ENCODE measurements around the gene DDC.
"Not testable (repeated sequence)": the region's sequence is repeated elsewhere in the genome, so short reads cannot be mapped to it uniquely, and the experiment has no call there.

The DDC gene

DNA sequence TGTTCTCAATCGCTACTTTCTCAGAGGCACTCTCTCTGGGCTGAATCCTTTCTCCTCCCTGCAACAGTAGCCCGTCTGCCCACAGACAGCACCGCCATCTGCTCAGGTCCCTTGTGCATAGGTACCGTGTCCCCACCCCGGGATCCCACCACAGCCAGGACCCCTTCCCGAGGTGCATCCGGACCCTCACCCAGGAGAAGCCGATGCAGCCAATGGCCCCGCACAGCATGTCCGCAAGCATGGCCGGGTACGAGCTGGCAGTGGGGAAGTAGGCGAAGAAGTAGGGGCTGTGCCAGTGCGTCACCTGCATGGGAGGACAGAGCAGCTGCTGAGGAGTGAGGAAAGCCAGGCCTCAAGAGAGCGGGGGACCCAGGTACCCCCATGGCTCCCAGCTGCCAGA, 25.5 kb downstream of the DDC start:
- DNase-seq (ENCODE audit: low spot score): no peak
- TF ChIP-seq, protein P1, sequence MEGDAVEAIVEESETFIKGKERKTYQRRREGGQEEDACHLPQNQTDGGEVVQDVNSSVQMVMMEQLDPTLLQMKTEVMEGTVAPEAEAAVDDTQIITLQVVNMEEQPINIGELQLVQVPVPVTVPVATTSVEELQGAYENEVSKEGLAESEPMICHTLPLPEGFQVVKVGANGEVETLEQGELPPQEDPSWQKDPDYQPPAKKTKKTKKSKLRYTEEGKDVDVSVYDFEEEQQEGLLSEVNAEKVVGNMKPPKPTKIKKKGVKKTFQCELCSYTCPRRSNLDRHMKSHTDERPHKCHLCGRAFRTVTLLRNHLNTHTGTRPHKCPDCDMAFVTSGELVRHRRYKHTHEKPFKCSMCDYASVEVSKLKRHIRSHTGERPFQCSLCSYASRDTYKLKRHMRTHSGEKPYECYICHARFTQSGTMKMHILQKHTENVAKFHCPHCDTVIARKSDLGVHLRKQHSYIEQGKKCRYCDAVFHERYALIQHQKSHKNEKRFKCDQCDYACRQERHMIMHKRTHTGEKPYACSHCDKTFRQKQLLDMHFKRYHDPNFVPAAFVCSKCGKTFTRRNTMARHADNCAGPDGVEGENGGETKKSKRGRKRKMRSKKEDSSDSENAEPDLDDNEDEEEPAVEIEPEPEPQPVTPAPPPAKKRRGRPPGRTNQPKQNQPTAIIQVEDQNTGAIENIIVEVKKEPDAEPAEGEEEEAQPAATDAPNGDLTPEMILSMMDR (IDR thresholded peaks at IDR 0.05; ENCODE audit: extremely low read depth, missing control alignments): no peak

DNA sequence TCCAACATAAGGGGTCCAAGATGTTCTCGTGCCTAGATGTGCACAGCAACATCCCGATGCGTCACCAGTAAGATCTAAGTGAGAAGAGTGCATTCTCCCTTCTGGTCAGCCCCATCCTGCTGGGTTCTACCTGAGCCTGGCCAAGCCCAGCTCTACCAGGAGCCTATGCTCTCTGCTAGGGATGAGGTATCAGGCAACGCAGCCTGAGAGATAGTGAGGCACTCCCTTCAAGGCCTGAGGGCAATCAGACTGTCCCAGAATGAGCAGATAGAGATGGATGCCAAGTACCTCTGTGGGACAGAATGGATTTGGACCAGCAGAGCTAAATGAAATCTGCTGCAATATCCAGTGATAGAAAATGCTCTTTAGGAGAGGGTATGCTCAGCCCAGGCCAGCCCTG, 26.7 kb downstream of the DDC start:
- DNase-seq (ENCODE audit: low spot score): no peak
- TF ChIP-seq, protein P1 (IDR thresholded peaks at IDR 0.05; ENCODE audit: extremely low read depth, missing control alignments): no peak

DNA sequence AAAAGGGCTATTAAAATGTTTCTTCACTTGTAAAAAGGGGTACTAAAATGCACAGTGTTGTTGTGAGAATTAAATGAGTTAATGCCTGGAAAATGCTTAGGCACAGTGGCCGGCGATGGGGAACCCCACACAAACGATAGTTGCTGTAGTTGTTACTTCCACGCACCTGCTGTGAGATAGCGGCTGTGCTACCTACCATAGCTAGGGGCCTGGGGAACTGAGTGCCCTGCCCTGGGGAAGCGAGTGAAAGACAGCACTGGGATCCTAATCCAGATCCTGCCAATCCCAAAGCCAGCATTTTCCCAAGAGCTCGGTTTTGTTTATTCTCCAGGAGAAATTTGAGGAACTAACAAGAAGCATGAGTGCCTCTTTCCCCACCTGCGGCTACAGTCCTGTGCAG, 27.8 kb downstream of the DDC start:
- no peak for DNase-seq (ENCODE audit: low spot score)
- TF ChIP-seq, protein P1 (IDR thresholded peaks at IDR 0.05; ENCODE audit: extremely low read depth, missing control alignments): no peak

DNA sequence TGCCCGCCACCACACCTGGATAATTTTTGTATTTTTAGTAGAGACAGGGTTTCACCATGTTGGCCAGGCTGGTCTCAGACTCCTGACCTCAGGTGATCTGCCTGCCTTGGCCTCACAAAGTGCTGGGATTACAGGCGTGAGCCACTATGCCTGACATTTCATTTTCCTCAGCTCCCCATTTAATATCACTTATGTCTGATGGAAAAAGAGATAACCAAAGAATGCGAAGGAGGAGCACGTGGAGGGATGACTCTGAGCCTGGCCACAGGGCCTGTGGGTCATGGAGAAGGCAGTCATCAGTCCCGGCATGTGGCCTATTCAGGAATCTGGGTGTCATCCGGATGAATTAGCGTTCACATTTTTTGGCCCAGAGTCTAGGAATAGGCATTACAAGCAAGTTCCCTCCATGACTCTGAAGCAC, 29.9 kb downstream of the DDC start:
- DNase-seq (ENCODE audit: low spot score): not testable (repeated sequence)

DNA sequence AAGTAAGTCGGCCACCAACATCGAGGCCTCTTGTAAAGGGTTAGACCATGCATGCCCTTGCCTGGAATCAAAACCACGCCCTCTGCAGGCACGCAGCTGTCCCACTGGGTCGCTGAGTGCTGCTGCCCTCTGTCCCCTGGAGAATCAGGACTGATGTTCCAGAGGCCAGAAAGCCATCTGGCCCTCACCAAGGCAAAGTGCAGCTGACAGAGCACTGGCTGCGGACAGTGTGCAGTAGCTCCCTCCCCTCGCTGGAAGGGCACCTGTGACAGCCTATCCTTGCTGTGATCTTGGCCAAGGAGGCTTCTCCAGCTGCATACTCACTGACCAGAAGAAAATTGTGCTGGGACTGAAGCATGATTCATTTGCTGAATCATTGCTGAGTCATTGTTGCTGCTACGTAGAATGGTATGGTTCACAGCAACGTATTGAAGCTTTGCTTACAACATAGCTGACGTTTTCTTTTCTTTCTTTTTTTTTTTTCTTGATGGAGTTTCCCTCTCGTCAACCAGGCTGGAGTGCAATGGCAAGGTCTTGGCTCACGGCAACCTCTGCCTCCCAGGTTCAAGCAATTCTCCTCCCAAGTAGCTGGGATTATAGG, 30.4 kb downstream of the DDC start:
- no peak for DNase-seq (ENCODE audit: low spot score)
- TF ChIP-seq, protein P1 (IDR thresholded peaks at IDR 0.05; ENCODE audit: extremely low read depth, missing control alignments): no peak

DNA sequence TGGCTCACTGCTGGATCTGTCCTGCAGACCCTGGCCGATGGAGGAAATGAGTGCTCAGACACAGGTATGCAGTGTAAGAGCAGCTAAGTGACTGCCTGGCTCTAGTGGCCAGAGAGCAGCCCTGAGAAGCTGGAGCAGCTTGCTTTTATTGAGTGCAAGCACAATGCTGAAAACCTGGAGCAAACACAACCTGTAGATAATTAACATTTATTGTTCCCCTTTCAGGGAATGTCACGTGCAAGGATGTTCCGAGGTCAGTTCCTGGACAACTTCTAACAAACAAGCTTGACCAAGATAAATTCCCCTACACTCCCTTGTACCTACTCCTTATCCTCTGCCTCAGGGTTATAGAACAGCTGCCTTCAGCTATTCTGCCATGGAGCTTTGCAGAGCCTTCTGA, 31.3 kb downstream of the DDC start:
- DNase-seq (ENCODE audit: low spot score): no peak
- TF ChIP-seq, protein P1 (IDR thresholded peaks at IDR 0.05; ENCODE audit: extremely low read depth, missing control alignments): no peak

DNA sequence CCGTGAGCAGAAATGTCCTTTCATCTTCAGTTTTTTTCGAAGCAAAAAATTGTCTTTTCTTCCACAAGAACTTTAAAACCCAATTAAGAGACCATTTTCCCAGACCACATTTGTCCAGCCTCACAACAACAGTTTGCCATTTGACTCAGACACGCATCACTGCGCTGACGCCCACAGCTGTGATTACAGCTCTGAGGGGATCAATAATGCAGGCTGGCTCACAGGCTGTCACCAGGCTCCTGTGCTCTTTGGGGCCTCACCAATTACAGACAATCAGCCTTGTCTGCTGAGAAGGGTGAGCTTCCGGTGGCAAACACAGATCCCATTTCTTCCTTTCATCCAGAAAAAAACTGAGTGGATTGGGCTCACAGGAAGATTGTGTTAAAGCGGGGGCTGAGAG, 33.3 kb downstream of the DDC start:
- DNase-seq (ENCODE audit: low spot score): no peak
- TF ChIP-seq, protein P1 (IDR thresholded peaks at IDR 0.05; ENCODE audit: extremely low read depth, missing control alignments): no peak

DNA sequence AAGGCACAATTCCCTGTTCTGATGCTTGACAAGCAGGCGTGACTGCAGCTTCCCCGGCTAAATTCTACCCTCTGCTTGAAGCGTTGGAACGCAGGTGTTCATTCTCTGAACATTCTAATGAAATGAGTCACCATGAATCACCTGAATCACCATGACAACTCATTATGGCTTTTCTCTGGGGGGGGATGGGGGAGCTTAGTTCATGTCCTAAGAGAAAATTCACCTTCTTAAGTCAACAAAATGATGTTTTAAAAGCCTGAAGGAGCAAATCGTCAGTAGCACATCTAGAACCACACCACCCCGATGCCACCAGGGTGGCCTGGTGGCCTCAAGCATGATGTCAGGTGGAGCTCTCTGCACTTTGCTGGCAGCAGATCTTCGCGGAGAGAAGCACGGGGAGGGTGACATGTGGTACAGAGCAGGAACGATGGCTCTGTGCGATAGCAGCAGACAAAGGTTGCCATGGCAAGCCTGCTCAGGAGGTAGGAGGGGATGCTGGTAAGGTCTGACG, 33.7 kb downstream of the DDC start:
- DNase-seq (ENCODE audit: low spot score): no peak
- TF ChIP-seq, protein P1 (IDR thresholded peaks at IDR 0.05; ENCODE audit: extremely low read depth, missing control alignments): no peak
